ENCODE data around the gene CNTNAP2.

The CNTNAP2 gene

DNA sequence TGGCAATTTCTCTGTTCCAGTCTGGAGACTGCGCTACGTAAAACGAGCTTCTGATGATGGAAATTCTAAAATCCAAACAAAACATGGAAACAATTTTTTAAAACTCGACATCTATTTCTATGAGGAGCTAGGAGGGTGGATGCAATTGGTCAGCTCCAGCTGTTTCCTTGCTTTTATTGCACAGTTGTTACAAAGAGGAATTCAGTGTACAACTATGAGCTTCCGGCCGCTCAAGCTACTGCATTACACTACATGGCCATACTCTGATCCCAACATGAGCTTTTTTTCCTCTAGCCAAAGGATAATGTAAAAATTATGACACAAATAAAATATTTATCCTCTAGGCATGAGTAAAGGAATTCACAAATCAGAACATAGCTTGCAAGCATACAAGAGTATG, 2070.9 kb downstream of the CNTNAP2 start:
- DNase-seq: no peak

GRCh38 chr7:148191391-148192065, 2074.9 kb downstream of the CNTNAP2 start:
- DNase-seq: no peak

- no peak for DNase-seq
Measured at GRCh38 chr7:148192491-148192890, 2075.9 kb downstream of the CNTNAP2 start.

- no peak for DNase-seq
Measured at GRCh38 chr7:148201992-148202391, 2085.4 kb downstream of the CNTNAP2 start.

DNA sequence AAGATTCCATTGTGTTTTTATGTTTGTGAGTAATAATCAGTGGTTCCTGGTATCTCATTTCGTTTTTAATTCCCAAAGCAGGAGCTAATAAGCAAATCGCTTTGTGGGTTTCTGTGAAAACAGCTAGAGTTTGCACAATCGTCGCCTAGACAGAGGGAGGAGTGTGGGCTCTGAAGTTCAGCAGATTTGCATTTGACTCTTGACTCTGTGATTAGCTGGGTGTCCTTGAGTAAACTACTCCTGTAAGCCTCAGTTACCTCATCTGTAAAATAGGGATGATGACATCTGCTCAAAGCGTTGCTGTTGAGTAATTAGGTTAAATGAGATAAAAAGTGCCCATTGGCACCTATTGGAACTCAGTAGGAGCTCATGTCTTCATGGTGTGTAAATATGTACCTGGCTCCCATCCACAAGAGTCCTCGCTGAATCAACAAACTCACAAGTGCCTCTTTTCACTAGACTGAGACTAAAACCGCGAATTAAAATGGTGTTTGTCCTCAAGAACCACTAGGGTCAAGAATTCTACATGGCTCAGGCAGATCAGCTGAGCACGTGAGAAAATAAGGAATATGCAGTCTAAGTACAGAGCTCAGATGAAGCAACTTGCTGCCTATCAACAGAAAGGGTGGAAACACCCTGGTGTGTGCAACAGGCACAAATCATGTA, 2088.2 kb downstream of the CNTNAP2 start:
- no peak for DNase-seq

- no peak for DNase-seq
Measured at GRCh38 chr7:148209643-148210190, 2093.1 kb downstream of the CNTNAP2 start.

GRCh38 chr7:148210804-148211325, 2094.3 kb downstream of the CNTNAP2 start:
- no peak for DNase-seq

DNA sequence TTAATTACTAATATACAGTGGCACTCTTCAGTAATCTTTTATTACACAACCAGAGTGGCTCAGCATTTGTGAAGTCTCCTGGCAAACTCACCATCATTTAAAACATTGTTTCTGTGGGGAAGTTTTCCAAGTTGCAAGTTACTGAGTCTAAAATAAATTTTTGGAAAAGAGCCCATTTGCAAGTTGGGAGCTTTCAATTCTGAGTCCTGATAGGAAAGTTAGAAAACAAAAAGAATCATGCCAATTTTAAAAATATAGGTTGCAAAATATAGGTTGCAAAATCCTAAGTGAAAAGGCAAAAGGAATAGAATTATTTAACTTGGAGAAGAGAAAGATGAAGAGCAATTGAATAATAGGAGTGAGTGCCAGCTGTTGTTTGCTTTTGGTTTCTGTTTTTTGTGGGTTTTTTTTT, 2095.1 kb downstream of the CNTNAP2 start:
- peak in 1 of 2 donors; percentile 6 for DNase-seq

DNA sequence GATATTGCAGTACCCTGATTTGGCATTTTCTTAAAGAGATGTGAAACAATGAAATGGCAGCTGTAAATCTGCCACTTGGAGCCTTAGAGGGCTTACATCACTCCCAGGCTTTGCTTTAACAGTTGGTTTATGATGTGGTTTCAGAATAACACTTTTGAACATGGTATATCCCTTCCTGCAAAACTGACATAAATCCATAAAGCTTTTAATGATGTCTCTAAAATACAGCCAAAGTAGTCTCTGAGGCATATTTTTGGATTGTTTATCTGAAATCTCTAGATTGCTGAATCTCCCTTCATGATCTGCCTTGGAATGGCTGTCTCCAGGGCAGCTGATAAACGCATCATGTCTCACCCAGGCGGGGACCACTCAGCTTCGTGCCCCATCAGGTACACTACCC, 2096.1 kb downstream of the CNTNAP2 start:
- DNase-seq: no peak

DNA sequence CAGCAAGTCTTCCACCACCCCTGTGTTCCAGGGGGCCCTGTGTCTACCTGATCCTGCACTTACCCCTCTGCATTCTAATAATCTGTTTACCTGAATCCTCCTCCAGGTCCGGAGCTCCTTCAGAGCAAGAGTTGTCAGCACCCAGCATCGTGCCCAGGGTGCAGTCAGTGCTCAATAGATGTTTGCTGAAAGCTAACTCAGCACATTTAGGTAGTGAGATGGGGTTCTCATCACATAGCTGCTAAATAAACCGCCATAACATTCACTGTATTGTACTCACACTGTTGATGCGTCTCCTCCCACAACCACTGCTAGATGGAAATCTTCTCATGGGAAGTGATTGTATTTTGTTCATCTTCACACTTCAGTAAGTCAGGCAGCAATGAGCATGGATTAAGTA, 2097.5 kb downstream of the CNTNAP2 start:
- no peak for DNase-seq

DNA sequence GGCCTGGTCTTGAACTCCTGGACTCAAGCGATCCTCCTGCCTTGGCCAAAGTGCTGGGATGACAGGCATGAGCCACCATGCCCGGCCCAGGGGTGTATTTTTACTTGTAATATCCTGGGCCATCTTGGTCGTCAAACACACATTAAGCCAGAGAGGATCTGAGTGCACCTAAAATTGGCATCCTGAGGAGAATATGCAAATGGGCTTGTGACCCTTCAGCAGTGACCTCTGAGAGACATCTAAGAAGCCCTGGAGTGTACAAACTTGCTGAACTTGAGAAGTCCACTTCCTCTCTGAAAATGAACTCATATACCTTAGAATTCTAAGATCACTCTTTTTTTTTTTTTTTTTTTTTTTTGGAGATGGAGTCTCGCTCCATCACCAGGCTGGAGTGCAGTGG, 2102.0 kb downstream of the CNTNAP2 start:
- no peak for DNase-seq

DNA sequence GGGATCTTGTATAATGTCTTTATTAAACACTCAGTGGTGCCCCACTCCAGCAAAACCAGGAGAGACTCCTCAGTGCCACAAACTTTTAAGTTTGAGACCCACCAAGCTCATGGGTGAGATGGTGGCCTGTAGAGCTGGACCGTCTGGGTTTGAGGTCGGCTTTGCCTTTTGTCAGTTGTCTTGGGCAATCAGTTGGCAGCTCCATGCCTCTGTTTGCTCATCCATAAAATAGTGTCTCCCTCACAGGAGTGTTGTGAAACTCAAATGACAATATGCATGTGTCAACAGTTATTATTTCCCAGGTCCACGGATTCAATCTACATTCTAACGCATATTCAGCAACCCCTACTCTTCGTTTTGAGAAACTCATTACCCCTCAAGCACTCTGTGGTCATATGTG, 2106.1 kb downstream of the CNTNAP2 start:
- no peak for DNase-seq

DNA sequence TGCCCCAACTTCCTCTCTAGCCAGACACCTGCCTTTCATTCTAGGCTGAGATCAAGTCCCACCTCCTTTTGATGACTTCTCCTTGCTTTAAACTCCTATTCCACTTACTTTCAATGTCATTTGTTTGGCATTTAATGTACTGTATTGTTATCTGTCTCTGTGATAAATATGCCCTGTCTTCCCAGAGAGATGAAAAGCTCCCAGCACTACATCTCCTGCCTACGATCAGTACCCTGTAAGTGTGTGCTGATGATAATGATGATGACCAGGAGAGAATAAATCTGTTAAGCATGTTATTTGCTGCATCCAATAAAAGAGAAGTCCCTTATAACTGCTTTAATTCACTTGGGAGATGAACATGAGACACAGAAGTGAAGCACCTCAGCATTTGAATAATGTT, 2106.6 kb downstream of the CNTNAP2 start:
- no peak for DNase-seq

- DNase-seq: no peak
Measured at GRCh38 chr7:148223738-148224137, 2107.1 kb downstream of the CNTNAP2 start.

DNA sequence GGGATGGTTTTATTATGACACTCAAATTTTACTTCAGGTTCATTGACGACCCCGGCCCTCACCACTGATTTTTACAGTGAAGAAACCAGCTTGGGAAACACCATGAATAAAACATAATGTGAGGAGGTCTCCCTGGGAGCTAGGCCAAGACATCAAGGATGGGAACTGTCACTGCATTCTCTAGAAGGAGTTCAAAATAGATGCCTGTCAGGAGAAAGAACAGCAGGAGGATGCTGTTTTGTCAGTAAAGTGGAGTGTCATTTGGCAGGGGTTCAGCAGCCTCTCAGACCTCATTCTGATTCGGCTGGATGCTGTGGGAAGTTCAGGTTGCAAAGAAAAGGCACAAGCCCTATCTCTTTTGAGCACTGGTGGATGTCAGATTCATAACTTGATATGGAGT, 2113.7 kb downstream of the CNTNAP2 start:
- DNase-seq: no peak

DNA sequence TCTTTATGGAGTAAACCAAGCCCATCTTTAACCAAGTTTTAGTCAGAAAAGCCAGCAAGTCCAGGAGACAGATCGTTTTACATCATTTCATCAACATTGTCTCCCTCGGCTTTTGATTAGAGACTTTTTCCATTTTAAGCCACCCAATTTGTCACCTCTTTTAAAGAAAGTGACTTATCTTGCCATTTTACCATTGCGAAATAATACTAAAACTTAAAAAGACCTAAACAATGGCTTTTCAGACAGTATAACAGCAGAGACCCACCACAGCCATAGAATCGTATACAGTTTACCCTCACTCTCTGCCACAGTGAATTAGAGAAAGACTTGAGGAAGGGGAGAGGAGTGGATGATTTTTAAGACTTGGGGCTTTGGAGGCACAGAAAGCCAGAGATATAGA, 2114.3 kb downstream of the CNTNAP2 start:
- DNase-seq: no peak

- DNase-seq: no peak
Measured at GRCh38 chr7:148232784-148233183, 2116.2 kb downstream of the CNTNAP2 start.

DNA sequence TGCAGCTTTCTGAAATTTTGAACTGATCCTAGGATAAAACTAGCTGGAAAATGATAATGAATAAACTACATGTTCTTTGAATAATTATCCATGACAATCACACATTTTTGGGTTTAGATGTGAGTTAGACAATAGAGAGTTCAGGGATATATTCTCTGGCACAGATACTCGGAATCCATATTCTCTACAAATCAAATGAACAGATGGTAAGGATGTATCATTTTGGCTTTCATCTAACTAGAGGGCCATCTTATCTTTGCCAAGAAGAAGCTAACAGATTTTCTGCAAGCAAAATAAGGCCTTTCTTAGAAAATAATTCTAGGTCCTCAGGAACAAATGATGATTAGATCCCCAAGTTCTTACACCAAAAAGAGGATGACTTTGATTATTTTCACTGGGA, 2118.1 kb downstream of the CNTNAP2 start:
- DNase-seq: no peak

DNA sequence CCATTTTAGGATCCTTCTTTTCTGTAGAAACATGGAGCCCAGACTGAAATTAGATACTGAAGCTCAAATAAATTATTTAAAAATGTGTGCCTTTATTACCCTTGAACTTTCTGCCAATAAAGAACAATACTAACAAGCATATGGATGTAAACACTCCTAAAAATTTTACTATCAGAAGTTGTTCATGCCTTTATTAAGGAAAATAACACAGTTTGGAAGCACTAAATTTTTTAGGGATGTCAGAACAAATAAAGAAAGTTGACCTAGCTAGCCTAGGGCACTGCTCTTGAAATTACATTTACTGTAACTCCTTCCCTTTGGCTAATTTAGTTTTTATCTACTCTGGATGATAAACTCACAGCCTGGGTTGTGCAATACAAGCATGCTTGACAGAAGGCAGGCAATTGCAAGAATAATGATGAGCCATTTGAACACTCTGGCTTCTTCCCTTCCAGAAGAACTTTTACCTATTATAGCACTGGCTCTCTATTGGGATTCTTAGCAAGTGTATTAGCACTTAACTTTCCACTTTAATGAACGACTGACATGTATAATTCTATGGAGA, 2122.2 kb downstream of the CNTNAP2 start:
- DNase-seq: no peak

GRCh38 chr7:148241700-148242293, 2125.2 kb downstream of the CNTNAP2 start:
- DNase-seq: no peak

GRCh38 chr7:148242294-148242821, 2125.8 kb downstream of the CNTNAP2 start:
- DNase-seq: peak; percentile 27 to 66

DNA sequence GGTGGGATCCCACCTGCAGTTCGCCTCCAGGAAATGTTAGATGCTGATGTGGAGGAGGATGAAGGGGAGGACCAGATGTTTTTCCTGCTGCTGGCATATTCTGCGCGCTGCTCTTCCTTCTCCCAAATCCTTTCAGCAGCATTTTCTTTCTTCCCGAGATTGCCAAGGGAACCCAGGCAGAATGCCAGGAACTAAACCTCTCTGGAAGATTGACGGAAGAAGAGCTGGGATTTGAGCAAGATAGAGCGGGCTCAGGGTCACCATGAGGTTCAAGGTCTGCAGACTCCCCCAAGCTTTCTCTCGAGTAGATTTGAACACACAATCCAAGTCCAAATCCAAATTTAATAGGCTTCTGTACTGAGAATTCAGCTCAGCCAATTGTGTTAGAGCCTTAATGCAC, 2128.8 kb downstream of the CNTNAP2 start:
- DNase-seq: no peak

- no peak for DNase-seq
Measured at GRCh38 chr7:148253629-148254028, 2137.0 kb downstream of the CNTNAP2 start.

All from hippocampal formation (tissue), 2 donors.